CD4-positive, alpha-beta T cell treated with Interleukin-4 for 1 hour (primary cell): ENCODE results near the gene QPCT.
A peak's percentile ranks its signal among the peaks of the same experiment; 100 is the strongest.
"Not testable (repeated sequence)": the region's sequence is repeated elsewhere in the genome, so short reads cannot be mapped to it uniquely, and the experiment has no call there.

Experiments
- DNase-seq, 2 donors: peaks; one replicate each; pipeline ENCODE4 v3.0.0-alpha.2; 2020 to 2022

The QPCT gene

DNA sequence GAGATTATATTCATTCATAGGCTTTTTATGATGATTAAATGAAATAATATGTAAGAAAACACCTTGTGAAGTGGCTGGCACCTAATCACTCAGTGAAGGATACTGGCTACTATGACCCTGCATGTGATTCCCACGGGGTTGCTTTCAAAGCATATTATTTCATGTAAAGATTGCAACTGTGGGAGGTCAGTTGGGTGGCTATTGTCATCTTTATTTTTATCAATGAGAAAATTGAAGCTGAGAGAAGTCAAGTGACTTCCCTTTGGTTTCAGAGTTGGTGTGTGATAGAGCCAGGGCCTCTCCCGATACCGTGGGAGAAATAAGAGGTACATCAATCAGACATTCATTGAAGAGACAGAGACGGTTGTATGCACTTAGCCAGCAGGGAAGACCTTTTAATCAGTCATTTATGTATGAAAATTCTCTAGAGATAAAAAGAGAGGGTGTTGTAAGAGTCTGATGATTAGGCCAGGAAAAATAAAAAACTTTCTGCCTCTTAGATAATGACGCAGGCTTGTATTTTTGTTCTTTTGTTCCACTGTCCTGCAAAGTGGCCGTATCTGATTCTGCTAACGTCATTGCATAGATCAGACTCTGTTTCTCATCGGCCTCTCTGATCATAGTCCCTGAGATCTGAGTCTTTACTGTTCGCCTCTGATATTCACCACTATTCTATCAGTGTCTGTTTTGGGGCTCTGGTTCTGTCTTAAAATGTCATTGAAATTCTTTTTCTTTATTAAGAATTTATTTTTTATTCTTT, 50.5 kb downstream of the QPCT start:
- DNase-seq, result no peak

GRCh38 chr2:37396890-37397565, 52.6 kb downstream of the QPCT start:
- DNase-seq, result no peak

- no peak for DNase-seq
Measured at GRCh38 chr2:37398990-37399389, 54.6 kb downstream of the QPCT start.

GRCh38 chr2:37400041-37400440, 55.6 kb downstream of the QPCT start:
- no peak for DNase-seq

DNA sequence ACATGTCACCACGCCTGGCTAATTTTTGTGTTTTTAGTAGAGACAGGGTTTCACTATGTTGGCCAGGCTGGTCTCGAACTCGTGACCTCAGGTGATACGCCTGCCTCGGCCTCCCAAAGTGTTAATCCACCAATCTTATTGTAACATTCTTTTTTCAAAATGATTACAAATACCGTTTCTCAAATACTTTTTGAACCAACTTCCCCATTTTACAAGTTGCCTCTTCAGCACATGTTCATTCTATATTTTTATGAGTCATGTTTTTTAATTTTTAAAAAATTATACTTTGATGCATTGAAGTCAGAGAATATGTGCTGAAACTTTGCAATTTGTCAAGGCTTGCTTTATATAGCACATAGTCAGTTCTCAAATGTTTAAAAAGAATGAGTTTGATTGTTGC, 58.2 kb downstream of the QPCT start:
- DNase-seq, result no peak

DNA sequence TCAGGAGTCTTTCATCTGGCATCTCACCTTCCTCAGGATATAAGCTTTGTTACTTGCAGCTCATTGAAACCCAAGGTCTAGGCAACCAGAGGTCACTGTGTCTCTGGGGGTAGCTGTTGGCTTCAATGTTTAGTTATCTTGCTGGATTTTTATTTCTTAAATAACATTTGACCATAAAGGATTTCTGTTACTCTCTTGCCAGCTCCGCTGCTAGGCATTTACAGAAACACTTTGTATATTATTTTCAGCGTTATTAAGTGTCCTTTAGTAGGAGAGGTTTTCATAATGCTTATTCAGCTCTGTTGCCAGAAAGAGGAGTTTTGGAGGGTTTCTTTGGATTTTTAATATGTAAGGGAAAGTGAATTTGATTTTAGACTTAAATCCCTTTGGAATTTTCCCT, 61.4 kb downstream of the QPCT start:
- no peak for DNase-seq

- DNase-seq, result no peak
Measured at GRCh38 chr2:37412231-37412630, 67.8 kb downstream of the QPCT start.

DNA sequence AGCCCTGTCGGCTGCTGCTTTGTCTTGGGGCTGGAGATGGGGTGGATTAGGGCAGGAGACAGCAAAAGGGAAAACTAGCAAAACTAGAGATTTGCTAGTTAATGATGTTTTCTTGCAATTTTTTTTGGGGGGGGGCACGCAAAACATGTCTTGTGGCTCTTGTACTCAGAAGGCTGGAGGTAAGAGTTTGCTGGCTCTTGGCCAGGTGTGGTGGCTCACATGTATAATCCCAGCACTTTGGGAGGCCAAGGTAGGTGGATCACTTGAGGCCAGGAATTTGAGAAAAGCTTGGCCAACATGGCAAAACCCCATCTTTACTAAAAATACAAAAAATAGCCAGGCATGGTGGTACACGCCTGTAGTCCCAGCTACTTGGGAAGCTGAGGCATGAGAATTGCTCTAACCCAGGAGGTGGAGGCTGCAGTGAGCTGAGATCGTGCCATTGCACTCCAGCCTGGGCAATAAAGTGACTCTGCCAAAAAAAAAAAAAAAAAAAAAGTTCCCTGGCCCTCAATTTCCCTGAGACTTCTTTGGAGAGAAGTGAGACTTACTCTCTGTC, 69.6 kb downstream of the QPCT start:
- not testable (repeated sequence) for DNase-seq

DNA sequence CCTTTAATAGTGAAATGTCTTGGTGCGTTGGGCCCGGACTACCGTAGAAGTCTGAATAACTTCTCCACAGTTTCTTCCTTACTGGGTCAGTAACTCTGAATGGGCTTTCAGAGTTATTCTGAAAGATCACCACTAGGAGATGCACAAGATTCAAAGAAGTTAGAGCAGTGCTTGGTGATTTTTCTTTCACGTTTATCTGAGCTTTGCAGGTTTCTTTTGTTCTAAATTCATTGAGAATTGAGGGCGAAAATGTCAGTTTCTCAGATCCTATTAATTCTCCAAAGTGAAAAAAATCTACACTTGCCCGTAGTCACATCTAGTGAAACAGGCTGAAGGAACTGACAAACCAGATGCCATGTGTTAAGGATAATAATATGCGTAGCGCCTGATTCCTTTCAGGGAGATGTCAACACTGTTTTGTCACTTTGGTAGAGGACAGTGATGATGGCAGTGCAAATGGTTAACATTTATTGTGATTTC, 70.1 kb downstream of the QPCT start:
- DNase-seq, result peak in 1 of 2 donors; percentile 71

DNA sequence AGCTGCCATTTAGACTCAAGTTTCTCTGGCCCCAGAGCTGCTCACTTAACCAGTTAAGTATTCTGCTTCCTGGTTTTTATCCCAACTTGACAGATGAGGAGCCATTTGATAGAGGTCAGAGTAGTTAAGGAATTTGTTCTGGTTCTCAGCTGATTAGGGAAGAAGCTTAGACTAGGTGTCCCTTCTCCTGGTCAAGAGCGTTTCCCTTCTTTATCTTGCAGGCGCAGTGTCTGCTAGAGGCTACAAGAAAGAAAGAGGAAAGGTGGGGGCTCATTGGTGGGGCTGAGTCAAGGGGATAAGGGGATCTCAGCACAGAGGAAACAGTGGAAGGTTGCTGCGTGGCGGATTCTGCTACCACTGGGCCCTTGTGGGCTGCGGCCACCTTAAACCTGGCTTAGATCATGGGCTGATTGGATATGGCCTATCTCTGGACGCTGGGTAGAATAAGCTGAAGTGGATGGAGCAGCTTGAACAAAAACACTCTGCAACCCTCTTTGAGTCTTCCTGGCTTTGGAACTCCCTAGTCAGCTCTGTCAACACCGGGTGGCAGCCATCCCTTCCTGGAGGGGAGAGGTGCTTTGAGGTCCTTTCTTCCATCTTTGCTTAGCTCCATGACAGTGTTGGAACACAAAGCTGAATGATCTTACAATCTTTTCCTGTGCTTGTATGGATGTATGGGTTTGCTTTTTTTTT, 70.8 kb downstream of the QPCT start:
- DNase-seq, result no peak

DNA sequence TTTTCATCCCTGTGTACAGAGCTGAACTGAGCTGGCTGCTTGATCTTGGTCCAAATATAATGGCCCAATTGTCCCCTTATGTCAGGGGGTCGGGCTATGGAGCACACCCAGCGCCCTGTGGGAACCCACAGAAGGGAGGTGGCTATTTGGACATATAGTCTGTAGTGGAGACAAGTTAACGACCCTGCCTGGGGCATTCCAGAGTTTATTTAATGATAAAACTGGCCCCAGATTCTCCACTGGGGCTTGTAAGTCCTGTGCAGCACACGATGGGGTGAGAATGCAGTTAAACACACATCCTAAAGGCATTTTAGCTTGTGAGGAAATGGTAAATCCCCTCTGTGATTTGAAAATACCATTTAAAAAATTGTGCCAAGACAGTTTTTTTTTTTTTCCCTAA, 72.9 kb downstream of the QPCT start:
- DNase-seq, result no peak

- no peak for DNase-seq
Measured at GRCh38 chr2:37418956-37419355, 74.5 kb downstream of the QPCT start.

DNA sequence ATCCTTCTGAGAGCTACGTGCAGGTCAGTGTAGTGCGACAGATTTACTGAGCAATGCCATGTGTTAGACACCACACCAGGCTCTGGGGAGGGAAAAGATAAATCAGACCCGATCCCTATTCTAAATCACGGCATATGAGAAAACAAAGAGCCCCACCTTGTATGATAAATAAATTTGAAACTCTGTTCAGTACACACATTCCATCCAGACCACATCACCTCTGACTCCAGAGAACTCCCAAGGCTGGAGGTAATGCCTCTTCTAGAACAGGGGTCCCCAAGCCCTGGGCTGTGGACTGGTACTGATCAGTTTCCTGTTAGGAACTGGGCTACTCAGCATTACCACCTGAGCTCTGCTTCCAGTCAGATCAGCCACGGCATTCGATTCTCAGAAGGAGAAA, 77.3 kb downstream of the QPCT start:
- DNase-seq, result no peak

DNA sequence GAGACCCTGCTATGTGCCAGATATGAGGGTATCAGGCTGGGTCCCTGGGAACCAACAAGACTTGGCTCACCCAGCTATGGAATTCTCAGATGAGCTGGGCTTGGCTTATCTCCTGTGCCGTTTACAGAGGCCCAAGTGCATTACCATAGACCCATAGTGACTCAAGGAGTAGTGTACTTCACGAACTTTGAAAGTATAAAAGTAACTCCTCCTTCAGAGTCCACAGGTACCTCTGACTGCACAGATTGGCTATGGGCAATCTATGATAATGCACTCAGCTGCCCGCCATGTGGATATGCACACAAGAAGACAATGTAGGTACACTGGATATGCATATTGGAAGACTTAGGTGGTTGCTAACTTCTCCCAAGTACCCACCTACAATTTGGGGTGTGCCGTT, 78.4 kb downstream of the QPCT start:
- no peak for DNase-seq
